ENCODE results near the gene VPS51.
"Not testable (repeated sequence)": the region's sequence is repeated elsewhere in the genome, so short reads cannot be mapped to it uniquely, and the experiment has no call there.

Gene VPS51

GRCh38 chr11:65108469-65109123, 12.6 kb downstream of the VPS51 start:
- no peak for DNase-seq

- no peak for DNase-seq
Measured at GRCh38 chr11:65109231-65110198, 13.5 kb downstream of the VPS51 start.

- DNase-seq, result peak; percentile 94
Measured at GRCh38 chr11:65110354-65110861, 14.4 kb downstream of the VPS51 start.

GRCh38 chr11:65111159-65111743, 15.2 kb downstream of the VPS51 start:
- no peak for DNase-seq

- peak; percentile 99 for DNase-seq
Measured at GRCh38 chr11:65111744-65112545, 15.9 kb downstream of the VPS51 start, which contains the start of gene TM7SF2. Gene TM7SF2 (plus strand): TSS chr11:65111872. CDS start chr11:65112016, 144 bp downstream.

- peak; percentile 83 for DNase-seq
Measured at GRCh38 chr11:65112546-65113360, 16.7 kb downstream of the VPS51 start.

GRCh38 chr11:65113361-65113756, 17.3 kb downstream of the VPS51 start:
- peak; percentile 60 for DNase-seq

- peak; percentile 56 for DNase-seq
Measured at GRCh38 chr11:65113839-65114238, 17.8 kb downstream of the VPS51 start.

- no peak for DNase-seq
Measured at GRCh38 chr11:65114538-65115171, 18.6 kb downstream of the VPS51 start.

- no peak for DNase-seq
Measured at GRCh38 chr11:65115361-65116082, 19.5 kb downstream of the VPS51 start.

- peak; percentile 74 for DNase-seq
Measured at GRCh38 chr11:65116370-65117205, 20.6 kb downstream of the VPS51 start.

GRCh38 chr11:65117206-65118096, 21.4 kb downstream of the VPS51 start, which contains the start of gene ZNHIT2:
Gene ZNHIT2 (minus strand): TSS chr11:65117701. CDS start chr11:65117653, 48 bp downstream.
- peak; percentile 100 for DNase-seq

GRCh38 chr11:65118097-65118837, 22.3 kb downstream of the VPS51 start:
- DNase-seq, result no peak

- not testable (repeated sequence) for DNase-seq
Measured at GRCh38 chr11:65118891-65119669, 23.1 kb downstream of the VPS51 start.

GRCh38 chr11:65119670-65119995, 23.6 kb downstream of the VPS51 start:
- DNase-seq, result no peak

GRCh38 chr11:65120831-65121230, 24.8 kb downstream of the VPS51 start:
- DNase-seq, result no peak

GRCh38 chr11:65121447-65121864, 25.4 kb downstream of the VPS51 start:
- DNase-seq, result peak; percentile 65
